OCI-LY3 (cell line): Measurements from ENCODE around the gene RBM33.

Experiments
- EZH2phosphoT487 ChIP-seq: fragments of 200-600 bp; shearing (Covaris generic); IDR thresholded peaks from 2 replicates; pipeline ENCODE4 v1.6.1; 2018; ENCODE audit warnings: antibody characterized with exemption, mixed run types, low read depth
- TF ChIP-seq, protein P1 (sequence below): fragments of 200-600, 300-600 bp; sonication (generic); IDR thresholded peaks from 2 replicates; pipeline ENCODE4 v1.5.1; 2014; ENCODE audit warnings: antibody characterized with exemption, low read length, low read depth

DNA sequence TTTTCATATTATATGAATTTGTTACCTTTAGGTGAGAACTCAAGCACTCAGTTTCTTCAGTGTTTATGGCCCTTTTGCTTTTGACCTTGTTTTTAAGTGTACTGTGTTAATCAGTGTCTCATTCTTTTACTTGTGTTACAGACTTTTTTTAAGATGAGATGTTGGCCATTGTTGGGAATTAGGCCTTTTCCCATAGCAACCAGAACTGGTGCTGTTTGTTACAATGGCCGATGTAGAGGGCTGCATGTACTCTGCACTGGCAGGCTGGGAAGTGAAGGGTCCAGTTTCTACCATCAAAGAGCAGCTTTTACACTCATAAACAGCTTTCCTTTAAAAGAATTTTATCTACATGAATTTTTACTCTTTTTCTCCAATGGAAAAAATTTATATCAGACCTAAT lies 102.7 kb downstream of the RBM33 start:
- TF ChIP-seq, protein P1, sequence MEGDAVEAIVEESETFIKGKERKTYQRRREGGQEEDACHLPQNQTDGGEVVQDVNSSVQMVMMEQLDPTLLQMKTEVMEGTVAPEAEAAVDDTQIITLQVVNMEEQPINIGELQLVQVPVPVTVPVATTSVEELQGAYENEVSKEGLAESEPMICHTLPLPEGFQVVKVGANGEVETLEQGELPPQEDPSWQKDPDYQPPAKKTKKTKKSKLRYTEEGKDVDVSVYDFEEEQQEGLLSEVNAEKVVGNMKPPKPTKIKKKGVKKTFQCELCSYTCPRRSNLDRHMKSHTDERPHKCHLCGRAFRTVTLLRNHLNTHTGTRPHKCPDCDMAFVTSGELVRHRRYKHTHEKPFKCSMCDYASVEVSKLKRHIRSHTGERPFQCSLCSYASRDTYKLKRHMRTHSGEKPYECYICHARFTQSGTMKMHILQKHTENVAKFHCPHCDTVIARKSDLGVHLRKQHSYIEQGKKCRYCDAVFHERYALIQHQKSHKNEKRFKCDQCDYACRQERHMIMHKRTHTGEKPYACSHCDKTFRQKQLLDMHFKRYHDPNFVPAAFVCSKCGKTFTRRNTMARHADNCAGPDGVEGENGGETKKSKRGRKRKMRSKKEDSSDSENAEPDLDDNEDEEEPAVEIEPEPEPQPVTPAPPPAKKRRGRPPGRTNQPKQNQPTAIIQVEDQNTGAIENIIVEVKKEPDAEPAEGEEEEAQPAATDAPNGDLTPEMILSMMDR, result no peak
- no peak for TF ChIP-seq EZH2phosphoT487
